ENCODE data around the gene PCDHGB4.
A peak's percentile ranks its signal among the peaks of the same experiment; 100 is the strongest.
"Not testable (repeated sequence)": the region's sequence is repeated elsewhere in the genome, so short reads cannot be mapped to it uniquely, and the experiment has no call there.

The PCDHGB4 gene

GRCh38 chr5:141387557-141388311 lies at the start of gene PCDHGB4:
TSS of gene PCDHGB4 (plus strand) at chr5:141387698. CDS start at chr5:141387885, 187 bp downstream.
- peak; percentile 6 for DNase-seq

GRCh38 chr5:141338538-141339306 lies 48.8 kb upstream of the PCDHGB4 start, which contains the start of gene PCDHGA2:
TSS of gene PCDHGA2 (plus strand) at chr5:141338760.
- DNase-seq, result no peak

GRCh38 chr5:141340781-141341354 lies 46.6 kb upstream of the PCDHGB4 start:
- not testable (repeated sequence) for DNase-seq

GRCh38 chr5:141342773-141343172 lies 44.7 kb upstream of the PCDHGB4 start:
- DNase-seq, result no peak

DNA sequence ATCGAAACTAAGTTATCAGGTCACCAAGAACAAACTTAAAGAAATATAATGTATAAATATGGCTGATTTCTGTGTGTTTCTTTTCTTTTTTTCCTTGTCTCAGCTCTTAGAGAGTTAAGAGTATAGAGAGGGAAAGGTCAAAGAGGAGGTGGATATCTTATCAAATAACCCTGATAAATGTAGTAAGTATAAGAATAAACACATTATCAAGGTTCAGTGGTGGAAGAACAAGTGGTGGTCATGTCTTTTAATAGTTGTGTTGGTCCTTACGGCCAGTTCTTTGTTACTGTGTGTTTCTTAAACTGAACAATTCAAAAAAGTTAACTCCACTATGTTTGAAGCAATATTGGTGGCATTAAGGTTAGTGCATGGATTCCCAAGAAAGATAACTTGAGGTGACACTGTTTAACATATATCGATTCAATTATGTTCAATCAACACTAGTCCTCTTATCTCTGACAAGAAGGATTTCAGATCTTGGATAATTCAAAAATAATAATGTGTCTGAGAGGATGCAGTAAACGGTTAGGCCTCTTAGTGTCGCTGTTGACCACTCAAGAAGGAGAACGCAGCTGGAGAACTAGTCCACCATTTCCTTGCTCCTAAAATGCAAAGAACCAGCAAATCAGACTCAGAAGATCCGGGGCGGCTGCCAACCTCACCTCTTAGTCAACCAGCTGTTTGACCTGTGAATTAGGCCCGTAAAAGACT lies 44.1 kb upstream of the PCDHGB4 start, which contains the start of gene PCDHGA3:
PCDHGA3 (plus strand) TSS at position 588 of the 711 bp plus-strand sequence. CDS start 205 bp downstream, outside the sequence.
- DNase-seq, result no peak

- DNase-seq, result no peak
These were observed 43.5 kb upstream of the PCDHGB4 start for GRCh38 chr5:141343953-141344463.

DNA sequence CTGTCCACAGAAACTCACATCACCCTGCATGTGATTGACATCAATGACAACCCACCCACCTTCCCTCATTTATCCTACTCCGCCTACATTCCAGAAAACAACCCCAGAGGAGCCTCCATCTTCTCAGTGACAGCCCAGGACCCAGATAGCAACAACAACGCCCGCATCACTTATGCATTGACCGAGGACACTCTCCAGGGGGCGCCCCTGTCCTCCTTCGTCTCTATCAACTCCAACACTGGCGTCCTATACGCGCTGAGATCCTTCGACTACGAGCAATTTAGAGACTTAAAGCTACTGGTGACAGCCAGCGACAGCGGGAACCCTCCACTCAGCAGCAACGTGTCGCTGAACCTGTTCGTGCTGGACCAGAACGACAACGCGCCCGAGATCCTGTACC lies 42.2 kb upstream of the PCDHGB4 start:
- no peak for DNase-seq

DNA sequence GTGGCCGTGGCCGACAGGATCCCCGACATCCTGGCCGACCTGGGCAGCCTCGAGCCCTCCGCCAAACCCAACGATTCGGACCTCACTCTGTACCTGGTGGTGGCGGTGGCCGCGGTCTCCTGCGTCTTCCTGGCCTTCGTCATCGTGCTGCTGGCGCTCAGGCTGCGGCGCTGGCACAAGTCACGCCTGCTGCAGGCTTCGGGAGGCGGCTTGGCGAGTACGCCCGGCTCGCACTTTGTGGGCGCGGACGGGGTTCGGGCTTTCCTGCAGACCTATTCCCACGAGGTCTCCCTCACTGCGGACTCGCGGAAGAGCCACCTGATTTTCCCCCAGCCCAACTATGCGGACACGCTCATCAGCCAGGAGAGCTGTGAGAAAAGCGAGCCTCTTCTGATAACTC lies 41.5 kb upstream of the PCDHGB4 start:
- not testable (repeated sequence) for DNase-seq

DNA sequence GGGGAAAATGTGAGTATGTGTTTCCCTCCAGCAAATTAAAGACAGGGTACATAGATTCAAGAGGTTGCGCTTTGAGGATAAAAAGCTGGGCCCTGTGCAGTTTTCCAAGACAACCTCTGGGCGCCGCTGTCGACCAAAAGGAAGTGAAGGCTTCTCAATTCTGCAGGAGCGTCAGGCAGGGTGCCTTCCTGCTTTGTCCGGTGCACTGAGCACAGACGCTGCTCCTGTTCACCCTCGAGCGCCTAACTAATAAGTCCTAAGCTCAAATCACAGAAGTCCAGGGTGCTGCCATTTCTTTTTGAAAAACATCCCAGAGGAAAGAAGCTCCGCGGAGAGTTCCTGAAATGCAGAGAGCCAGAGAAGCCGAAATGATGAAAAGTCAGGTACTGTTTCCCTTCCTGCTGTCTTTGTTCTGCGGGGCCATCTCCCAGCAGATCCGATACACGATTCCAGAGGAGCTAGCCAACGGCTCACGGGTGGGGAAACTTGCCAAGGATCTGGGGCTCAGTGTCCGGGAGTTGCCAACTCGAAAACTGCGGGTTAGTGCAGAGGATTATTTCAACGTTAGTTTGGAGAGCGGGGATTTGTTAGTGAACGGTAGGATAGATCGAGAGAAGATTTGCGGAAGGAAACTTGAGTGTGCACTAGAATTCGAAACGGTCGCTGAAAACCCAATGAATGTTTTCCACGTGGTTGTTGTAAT lies 37.4 kb upstream of the PCDHGB4 start, which contains the start of gene PCDHGB1:
PCDHGB1 (plus strand) TSS at position 183 of the 703 bp plus-strand sequence; CDS start at position 345, 162 bp downstream.
- DNase-seq, result peak; percentile 27

GRCh38 chr5:141351591-141351990 lies 35.9 kb upstream of the PCDHGB4 start:
- DNase-seq, result no peak

DNA sequence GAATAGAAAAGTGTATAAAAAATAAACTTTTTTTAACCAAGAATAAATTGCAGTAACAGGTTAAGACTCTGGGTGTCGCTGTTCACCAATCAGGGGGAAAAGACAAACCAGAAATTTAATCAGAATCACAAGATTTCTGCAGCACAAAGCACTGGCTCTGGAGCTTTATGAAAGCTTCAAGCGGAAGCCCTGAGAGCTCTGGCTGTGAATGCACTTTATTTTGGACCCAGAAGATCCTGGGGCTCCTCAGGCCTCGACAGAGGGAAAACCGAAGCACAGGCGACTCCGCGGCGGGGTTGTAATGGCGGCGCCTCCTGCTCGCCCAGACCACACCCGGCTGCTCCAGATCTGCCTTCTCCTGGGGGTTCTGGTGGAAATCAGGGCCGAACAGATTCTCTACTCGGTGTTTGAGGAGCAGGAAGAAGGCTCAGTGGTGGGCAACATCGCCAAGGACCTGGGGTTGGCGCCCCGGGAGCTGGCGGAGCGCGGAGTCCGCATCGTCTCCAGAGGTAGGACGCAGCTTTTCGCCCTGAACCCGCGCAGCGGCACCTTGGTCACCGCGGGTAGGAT lies 32.5 kb upstream of the PCDHGB4 start, which contains the start of gene PCDHGA4:
PCDHGA4 (plus strand) TSS at position 122 of the 570 bp plus-strand sequence; CDS start at position 209, 87 bp downstream.
- no peak for DNase-seq

- DNase-seq, result no peak
These were observed 31.9 kb upstream of the PCDHGB4 start for GRCh38 chr5:141355641-141356040.

GRCh38 chr5:141356133-141356532 lies 31.4 kb upstream of the PCDHGB4 start:
- no peak for DNase-seq

DNA sequence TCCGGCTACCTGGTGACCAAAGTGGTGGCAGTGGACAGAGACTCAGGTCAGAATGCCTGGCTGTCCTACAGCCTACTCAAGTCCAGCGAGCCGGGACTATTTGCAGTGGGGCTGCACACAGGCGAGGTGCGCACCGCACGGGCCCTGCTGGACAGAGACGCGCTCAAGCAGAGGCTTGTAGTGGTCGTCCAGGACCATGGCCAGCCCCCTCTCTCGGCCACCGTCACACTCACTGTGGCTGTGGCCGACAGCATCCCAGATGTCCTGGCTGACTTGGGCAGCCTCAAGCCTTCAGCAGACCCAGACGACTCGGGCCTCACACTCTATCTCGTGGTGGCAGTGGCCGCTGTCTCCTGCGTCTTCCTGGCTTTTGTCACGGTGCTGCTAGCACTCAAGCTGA lies 30.5 kb upstream of the PCDHGB4 start:
- no peak for DNase-seq

GRCh38 chr5:141359790-141360426 lies 27.6 kb upstream of the PCDHGB4 start, which contains the start of gene PCDHGB2:
TSS of gene PCDHGB2 (plus strand) at chr5:141359994. CDS start at chr5:141360136, 142 bp downstream.
- peak; percentile 30 for DNase-seq

- no peak for DNase-seq
These were observed 26.8 kb upstream of the PCDHGB4 start for GRCh38 chr5:141360685-141361084.

DNA sequence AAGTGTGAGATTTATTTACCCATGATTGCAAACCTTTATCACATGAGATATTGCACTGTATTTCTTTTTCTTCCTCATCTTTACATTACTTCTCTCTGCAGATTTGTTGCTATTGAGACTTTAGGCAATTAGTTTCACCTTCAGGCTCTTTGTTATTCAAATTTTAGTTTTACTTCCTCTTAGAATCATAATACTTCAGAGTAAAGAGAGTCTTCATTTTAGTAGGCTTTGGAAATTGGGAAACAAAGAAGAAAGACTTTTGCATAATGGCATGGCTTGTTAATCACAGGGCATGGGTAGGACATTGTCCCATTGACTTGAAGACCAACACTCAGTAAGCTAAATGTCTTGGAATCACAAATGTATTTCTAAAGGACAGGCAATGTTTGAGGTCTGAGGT lies 24.8 kb upstream of the PCDHGB4 start:
- DNase-seq, result no peak

DNA sequence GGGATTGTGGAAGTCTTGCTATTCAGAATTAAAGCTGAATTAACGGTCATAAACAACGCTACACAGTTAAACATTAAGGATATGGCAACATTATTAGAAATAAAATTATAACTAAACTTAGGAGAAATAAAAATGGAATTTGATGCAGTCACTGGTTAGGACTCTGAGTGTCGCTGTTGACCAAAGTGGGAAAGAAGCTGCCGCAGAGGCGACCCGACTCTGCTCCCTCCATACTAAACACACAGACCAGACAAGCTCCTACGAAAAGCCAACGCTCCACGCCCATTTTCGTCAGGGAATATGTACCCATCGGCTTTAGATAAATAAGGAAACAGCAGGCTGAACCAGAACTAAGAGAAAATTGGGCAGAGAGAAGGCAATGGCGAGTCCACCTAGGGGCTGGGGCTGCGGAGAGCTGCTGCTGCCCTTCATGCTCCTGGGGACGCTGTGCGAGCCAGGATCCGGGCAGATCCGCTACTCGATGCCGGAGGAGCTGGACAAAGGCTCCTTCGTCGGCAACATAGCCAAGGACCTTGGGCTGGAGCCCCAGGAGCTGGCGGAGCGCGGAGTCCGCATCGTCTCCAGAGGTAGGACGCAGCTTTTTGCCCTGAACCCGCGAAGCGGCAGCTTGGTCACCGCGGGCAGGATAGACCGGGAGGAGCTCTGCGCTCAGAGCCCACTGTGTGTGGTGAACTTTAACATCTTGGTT lies 23.4 kb upstream of the PCDHGB4 start, which contains the start of gene PCDHGA5:
PCDHGA5 (plus strand) TSS at position 211 of the 709 bp plus-strand sequence; CDS start at position 380, 169 bp downstream.
- DNase-seq, result no peak

GRCh38 chr5:141366016-141366896 lies 21.2 kb upstream of the PCDHGB4 start:
- DNase-seq, result no peak

All from CD4-positive, alpha-beta T cell treated with Interleukin-4 for 4 hours (primary cell).